ENCODE measurements around the gene AGFG1.
A peak's percentile ranks its signal among the peaks of the same experiment; 100 is the strongest.

Gene AGFG1

DNA sequence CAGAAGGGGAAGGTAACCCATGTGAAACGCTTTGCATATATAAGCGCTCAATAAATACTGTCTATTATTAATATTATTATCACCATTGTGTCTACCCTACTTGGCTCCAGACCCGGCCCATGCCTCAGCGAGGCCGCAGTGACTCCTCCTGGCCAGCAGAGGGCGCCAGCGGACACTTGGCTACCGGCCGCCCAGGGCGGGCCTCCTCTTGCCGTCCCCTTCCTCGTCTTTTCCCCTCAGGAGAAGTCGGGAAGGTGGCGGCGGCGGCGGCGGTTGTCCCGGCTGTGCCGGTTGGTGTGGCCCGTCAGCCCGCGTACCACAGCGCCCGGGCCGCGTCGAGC, at the start of gene AGFG1:
TSS of gene AGFG1 (plus strand) at position 233 of the 341 bp plus-strand sequence. CDS start 266 bp downstream, outside the sequence.
- DNase-seq = peak; percentile 88

DNA sequence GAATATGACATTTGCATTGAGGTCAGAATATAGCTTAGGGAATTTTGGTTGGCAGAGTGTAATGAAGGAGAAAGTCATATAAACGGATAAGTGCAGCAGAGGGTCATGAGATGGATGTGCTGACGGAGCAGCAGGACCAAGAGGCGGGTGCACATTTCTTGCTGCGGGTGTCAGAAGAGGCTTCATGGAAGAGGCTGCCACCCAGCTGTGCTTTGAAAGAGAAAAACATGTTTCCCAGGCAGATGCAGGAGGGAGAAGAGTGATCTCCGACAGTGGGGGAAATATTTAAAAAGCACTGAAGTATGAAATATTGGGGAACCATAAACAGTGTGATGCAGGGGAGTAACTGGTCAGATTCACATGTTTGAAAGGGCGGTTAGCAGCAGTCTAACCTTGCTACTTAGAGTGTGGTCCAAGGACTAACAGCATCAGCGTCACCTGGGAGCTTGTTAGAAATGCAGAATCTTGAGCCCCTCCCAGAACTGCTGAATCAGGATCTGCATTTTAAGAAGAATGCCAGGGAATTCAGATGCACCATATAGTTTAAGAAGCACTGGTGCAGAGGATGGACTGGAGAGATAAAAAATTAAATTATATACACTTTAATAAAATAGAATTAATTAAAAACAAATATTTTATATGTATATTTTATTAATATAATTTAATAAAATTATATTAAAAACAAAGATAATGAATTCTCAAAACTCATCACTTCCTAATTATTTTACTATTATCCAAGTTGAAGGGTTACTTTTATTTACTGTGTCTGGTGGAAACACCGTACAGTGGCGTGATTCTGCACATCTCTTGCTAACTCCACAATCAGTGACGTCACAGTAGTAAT, 48.1 kb upstream of the AGFG1 start:
- DNase-seq = no peak

DNA sequence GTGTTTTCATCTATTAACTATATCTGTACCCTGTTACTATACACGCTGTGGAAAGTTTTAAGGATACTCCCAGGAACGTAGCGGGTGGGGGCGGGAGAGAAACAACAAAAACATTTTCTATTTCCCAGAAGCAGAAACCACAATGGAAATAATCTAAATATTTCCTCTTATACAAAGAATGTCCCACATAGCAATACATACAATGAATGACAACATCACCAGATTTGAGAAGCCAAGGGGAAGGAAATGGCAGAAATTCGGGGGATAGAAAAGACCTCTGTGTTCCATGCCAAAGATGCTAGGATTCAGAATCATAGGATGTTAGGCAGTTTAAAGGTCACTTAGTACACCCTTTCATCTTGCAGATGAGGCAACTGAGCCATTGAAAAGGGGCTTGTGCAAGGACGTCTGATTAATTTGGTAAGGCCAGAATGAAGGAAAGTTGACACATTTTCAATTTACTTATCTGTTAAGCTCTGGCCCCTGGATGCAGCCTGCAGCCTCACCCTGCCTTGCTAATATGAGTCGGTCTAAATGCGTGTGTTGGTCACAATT, 43.1 kb upstream of the AGFG1 start:
- no peak for DNase-seq

DNA sequence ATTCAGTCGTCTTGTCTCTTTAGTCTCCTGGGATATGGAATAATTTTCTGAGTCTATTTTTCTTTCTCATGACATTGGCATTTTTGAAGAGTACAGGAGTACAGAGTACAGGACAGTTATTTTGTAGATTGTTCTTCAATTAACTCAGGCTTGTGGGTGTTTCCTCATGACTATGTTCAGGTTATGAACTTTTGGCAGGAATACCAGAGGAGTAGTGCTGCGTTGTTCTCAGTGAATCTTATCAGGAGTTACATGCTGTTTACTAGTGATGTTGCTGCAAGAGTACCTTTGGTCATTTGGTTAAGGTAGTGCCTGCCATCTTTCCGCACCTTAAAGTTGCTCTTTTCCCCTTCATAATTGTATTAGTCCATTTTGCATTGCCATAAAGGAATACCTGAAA, 41.3 kb upstream of the AGFG1 start:
- no peak for DNase-seq

DNA sequence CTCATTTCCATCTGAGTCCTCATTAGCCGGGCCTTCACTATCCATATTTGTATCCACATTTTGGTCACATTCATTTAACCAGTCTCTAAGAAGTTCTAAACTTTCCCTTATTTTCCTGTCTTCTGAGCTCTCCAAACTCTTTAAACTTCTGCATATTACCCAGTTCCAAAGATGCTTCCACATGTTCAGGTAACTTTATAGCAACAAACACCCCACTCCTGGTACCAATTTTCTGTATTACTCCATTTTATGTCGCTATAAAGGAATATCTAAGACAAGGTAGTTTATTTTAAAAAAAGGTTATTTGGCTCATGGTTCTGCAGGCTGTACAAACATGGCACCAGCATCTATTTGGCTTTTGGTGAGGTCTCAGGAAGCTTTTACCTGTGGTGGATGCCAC, 38.8 kb upstream of the AGFG1 start:
- no peak for DNase-seq

GRCh38 chr2:227436436-227437174, 35.4 kb upstream of the AGFG1 start:
- DNase-seq = no peak

- no peak for DNase-seq
Observed at GRCh38 chr2:227439214-227439613, 32.7 kb upstream of the AGFG1 start.

GRCh38 chr2:227442639-227443038, 29.3 kb upstream of the AGFG1 start:
- no peak for DNase-seq

GRCh38 chr2:227443889-227444568, 27.9 kb upstream of the AGFG1 start:
- DNase-seq = no peak

GRCh38 chr2:227447606-227448005, 24.4 kb upstream of the AGFG1 start:
- no peak for DNase-seq

DNA sequence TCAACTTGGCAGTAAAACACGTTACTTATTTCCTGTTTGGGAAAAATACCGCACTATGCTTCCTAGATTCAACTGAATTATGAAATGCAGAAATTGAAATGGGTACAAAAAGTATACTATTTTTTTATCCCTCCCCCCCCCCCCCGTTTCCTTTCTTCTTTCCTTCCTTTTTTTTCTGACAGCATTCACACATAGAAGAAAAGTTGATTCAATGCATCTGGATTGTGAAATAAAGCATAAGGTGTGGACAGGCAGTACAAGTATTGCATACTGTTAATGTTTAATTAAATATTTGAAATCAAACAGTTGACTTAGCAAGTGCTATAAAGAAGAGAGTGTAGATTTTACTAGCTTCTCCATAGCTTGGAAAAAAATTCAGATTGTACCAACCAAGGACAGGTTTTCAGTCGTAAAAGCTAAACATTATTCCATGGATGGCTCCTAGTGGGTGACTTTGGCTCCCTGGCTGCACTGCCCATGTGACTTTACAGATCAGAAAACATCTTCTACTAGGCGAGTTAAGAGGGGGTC, 21.6 kb upstream of the AGFG1 start:
- no peak for DNase-seq

GRCh38 chr2:227450926-227451654, 20.9 kb upstream of the AGFG1 start:
- DNase-seq = no peak

GRCh38 chr2:227451655-227451992, 20.3 kb upstream of the AGFG1 start:
- no peak for DNase-seq

DNA sequence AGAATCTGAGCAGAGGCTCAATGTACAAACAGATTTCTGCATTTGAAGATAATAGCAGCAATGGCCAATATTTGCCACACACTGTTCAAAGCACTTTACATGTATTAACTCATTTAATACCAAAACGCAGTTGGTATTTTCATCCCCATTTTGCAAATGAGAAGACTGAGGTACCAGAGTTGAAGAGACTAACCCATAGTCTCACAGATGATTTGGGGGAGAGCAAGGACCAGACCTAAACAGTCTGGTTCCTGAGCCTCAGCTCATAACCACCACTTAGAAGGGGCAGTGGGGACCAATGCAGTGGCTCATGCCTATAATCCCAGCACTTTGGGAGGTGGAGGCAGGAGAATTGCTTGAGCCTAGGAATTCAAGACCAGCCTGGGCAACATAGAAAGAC, 18.1 kb upstream of the AGFG1 start:
- DNase-seq = no peak

GRCh38 chr2:227454323-227454860, 17.6 kb upstream of the AGFG1 start:
- DNase-seq = no peak

DNA sequence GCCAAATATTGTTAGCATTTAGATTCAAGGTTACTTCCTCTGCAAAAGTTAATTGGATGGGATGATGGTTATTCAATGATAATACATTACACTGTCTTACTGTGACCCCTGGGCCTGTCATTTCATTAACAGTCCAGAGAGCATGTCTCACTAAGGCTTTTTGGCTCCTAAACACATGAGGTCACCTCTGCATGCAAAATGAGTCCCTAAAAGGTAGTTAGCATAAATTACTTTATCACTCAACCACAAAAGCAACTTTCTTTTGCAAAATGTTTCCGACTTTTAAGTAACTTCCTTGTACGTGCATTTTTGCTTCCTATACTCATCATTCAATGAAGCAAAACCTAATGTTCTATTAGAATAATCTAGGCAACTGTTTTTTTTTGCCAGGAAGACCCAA, 16.8 kb upstream of the AGFG1 start:
- no peak for DNase-seq

DNA sequence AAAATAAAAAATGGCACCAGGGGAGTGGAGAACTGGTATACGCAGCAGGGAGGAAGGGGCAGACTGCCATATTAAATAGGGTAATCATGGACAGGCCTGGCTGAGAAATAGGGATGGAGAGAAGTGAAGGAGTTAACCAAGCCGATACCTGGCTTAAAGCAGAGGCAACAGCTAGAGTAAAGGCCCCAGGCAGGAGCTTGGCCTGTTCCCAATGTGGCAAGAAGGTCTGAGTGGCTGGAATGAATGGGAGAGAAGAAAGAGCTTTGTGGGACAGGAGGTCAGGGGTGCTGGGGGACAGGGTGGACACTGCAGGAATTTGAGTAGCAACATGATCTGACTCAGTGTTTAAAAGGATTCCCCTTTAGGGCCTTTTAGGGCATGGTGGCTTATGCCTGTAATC, 15.9 kb upstream of the AGFG1 start:
- no peak for DNase-seq

DNA sequence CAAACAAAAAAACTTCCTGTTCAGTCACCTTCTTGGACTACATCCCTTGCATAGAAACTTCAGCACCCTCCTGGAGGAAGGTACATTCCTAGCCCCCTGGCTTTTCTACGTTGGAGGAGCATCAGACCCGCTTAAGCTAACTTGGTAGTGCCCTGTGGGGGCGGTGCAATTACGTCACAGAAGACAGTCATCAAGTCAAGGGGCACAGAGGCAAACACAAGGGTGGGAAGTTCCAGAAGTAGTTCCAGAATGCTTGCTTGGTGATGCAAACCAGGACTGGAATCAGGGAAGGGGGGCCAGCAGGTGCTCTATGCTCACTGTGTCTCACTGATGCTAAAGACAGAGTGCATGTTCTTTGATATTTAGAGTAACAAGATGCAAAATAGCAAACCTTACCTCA, 15.2 kb upstream of the AGFG1 start:
- no peak for DNase-seq

DNA sequence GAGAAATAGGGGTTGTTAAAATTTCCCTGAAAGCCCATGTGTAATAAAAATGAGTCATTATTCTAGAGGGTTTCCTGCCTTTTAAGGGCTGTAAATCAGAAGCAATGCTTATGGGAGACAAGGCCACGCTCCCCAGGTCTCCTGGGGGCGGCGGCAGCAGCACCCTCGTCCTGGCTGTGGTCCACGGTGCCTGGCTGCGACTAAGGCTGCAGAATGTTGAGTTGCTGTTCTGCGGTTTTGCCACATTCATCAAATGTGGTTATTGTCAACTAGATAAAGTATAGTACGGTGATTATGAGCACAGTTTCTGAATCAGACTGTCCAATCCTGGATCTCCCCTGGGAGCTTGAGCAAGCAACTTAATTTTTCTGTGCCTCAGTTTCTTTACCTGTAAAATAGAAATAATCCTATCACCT, 11.9 kb upstream of the AGFG1 start:
- peak; percentile 76 for DNase-seq

GRCh38 chr2:227460833-227461232, 11.1 kb upstream of the AGFG1 start:
- no peak for DNase-seq

DNA sequence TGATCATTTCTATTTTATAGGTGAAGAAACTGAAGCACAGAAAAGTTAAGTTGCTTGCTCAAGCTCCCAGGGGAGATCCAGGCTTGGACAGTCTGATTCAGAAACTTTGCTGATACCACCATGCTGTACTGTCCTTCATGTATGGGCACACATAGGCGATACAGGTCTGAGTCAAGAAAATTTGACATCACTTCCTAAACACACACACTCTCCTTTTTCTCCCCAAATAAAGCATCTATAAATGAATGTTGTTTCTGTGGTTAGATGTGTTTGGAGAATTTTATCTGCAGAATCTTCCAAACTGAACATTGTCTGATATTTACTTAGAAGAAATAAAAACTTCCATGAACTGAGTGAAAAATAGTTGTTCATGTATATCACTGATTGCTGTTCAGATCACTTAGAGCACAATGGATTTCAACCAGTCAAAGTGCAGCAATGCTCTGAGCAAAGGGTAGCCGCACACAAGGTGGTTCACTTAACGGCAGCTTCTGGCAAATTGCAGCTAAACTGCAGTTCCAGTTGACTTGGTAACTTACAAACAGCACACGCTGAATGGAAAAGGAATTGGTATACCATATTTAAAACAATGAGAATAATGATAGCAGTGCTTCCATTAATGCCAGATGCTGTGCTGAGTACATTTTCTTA, 10.0 kb upstream of the AGFG1 start:
- DNase-seq = no peak

DNA sequence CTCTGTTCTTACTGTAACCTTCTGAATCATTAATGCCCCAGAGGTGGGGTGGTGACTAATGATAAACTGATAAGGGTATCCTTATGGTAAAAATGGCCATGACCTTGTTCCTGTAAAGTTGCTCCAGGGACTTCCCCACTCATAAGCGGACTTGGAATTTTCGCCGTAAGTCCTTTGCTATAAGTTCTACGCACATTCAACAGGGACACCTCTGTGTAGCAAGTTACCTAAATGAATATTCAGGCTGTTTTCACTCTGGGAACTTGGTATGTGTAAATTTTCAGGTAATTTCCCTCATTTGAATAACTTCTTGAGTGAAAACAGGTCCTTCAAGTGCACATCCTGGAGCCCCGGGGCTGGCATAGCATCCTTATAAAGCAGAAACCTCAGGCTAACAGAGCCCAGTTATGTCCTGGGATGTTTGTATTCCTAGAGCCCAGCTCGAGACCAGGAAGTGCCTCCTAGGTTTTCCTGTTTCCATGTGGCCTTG, 9.4 kb upstream of the AGFG1 start:
- DNase-seq = no peak
